ENCODE results near the gene MTERF4. TPM values are rescaled to one million over a fixed set of nuclear protein-coding genes. Genes with fewer than 3 reads are reported as not detected.

Gene MTERF4
- total RNA-seq, 2 experiments from 2014 or later = 33.2 to 36.6 TPM

DNA sequence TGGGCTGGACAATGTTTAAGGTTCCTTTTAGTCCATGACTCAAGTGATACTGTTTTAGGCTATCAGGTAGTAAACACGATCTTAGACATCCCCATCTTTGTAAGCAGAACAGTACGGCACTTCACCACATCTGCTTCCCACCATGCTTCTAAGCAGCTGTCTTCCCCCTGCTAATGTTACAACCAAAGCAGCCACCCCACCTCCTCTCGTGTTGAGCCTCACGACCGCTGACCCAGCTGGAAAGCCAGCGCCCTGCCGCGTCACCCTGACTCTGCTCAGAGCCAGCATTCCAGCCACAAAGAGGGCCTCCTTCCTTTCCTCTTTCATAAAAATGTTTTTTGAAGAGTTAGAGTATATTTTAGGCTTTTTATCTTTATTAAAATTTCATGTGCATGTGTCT lies 9.4 kb downstream of the MTERF4 start:
- ATAC-seq = no peak
- peak overlapping the region; percentile 23 for H3K27ac Mint-ChIP-seq
- no peak overlapping the region for H3K4me3 Mint-ChIP-seq
- TF ChIP-seq, protein P1, sequence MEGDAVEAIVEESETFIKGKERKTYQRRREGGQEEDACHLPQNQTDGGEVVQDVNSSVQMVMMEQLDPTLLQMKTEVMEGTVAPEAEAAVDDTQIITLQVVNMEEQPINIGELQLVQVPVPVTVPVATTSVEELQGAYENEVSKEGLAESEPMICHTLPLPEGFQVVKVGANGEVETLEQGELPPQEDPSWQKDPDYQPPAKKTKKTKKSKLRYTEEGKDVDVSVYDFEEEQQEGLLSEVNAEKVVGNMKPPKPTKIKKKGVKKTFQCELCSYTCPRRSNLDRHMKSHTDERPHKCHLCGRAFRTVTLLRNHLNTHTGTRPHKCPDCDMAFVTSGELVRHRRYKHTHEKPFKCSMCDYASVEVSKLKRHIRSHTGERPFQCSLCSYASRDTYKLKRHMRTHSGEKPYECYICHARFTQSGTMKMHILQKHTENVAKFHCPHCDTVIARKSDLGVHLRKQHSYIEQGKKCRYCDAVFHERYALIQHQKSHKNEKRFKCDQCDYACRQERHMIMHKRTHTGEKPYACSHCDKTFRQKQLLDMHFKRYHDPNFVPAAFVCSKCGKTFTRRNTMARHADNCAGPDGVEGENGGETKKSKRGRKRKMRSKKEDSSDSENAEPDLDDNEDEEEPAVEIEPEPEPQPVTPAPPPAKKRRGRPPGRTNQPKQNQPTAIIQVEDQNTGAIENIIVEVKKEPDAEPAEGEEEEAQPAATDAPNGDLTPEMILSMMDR (IDR thresholded peaks at IDR 0.05) = no peak
- ChIA-PET POLR2A (interaction anchor here (1.0 to 1.8 kb wide), 4 partner anchors 10 to 58 kb away, joined by 3 to 6 read pairs (median 4); partner anchors contain the start of genes MTERF4 and PPP1R7), CTCF (interaction anchor here (0.6 kb wide), 1 partner anchor 13 kb away, joined by 3 read pairs; no protein-coding TSS in a partner anchor)
- no peaks in the 10 kb centered on the region for H3K9me3 Mint-ChIP-seq
- no peaks in the 10 kb centered on the region for H3K27me3 Mint-ChIP-seq
- peaks cover 63% of the 10 kb centered on the region for H3K36me3 Mint-ChIP-seq (ENCODE audit: low read depth)
- H3K4me1 Mint-ChIP-seq (ENCODE audit: low read depth) = peaks cover 48% of the 10 kb centered on the region
- DNase-seq = no peak
- intact Hi-C loops (cut with micrococcal nuclease) = no loop called here

DNA sequence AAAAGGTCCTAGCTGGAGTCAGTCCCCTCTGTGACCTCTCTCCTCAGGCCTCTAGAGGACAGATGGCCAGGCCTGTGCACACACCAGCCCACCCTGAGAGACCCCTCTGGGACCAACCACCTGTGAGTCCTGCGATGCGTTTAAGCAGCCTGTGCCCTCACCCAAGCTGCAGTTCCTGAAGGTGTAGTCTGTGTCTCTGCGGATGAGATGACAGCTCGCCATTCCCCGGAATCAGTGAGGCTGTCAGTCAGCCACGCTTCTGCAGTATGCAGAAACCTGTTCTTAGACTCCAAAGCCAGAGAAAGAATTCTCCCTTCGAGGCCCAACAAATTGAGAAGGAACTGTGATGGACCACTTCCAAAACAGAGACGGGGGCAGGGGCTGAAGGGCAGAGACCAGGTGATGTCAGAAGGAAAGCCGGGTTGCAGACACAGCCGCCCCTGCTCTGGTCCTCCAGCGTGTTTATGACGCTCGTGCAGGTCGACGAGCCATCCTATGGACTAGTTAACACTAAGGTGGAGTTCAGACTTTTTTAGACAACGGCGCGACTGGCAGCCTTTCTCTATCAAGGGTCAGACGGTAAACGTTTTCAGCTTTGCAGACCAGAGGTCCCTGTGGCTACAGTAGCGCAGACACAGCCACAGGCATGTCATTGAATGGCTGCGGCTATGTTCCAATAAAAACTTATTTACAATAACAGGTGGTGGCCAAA lies 10.2 kb downstream of the MTERF4 start:
- H3K4me3 Mint-ChIP-seq = no peak overlapping the region
- ChIA-PET CTCF (interaction anchor here (0.7 kb wide), 1 partner anchor 13 kb away, joined by 3 read pairs; no protein-coding TSS in a partner anchor), POLR2A (interaction anchor here (1.0 to 1.8 kb wide), 4 partner anchors 8 to 59 kb away, joined by 3 to 5 read pairs (median 3); partner anchors contain the start of genes MTERF4 and PPP1R7)
- TF ChIP-seq, protein P1 (IDR thresholded peaks at IDR 0.05) = no peak
- peaks cover 61% of the 10 kb centered on the region for H3K36me3 Mint-ChIP-seq (ENCODE audit: low read depth)
- ATAC-seq (no peak), DNase-seq (no peak)
- intact Hi-C loops (cut with micrococcal nuclease) = no loop called here
- H3K9me3 Mint-ChIP-seq = no peaks in the 10 kb centered on the region
- no peaks in the 10 kb centered on the region for H3K27me3 Mint-ChIP-seq
- H3K27ac Mint-ChIP-seq = peak overlapping the region; percentile 34
- H3K4me1 Mint-ChIP-seq (ENCODE audit: low read depth) = peaks cover 40% of the 10 kb centered on the region

DNA sequence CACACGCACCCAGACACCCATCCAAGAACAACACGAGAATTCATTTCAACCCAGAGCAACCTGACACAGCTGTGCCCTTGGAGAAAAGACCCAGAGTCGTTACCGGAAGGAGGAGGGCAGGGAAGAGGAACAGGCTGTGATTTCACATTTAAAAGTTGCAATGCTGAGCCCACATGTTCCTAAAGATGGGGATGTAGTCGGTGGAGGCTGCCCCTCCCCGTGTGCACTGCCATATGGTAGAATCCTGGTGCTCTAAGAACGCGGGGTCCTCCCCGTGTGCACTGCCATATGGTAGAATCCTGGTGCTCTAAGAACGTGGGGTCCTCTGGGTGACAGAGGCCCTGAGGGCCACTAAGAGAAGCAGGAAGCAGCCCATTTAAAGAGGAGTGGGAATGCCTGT lies 10.9 kb downstream of the MTERF4 start:
- peaks cover 61% of the 10 kb centered on the region for H3K36me3 Mint-ChIP-seq (ENCODE audit: low read depth)
- CTCF ChIA-PET = interaction anchor here (0.7 kb wide), 1 partner anchor 12 kb away, joined by 3 read pairs; no protein-coding TSS in a partner anchor
- DNase-seq = no peak

DNA sequence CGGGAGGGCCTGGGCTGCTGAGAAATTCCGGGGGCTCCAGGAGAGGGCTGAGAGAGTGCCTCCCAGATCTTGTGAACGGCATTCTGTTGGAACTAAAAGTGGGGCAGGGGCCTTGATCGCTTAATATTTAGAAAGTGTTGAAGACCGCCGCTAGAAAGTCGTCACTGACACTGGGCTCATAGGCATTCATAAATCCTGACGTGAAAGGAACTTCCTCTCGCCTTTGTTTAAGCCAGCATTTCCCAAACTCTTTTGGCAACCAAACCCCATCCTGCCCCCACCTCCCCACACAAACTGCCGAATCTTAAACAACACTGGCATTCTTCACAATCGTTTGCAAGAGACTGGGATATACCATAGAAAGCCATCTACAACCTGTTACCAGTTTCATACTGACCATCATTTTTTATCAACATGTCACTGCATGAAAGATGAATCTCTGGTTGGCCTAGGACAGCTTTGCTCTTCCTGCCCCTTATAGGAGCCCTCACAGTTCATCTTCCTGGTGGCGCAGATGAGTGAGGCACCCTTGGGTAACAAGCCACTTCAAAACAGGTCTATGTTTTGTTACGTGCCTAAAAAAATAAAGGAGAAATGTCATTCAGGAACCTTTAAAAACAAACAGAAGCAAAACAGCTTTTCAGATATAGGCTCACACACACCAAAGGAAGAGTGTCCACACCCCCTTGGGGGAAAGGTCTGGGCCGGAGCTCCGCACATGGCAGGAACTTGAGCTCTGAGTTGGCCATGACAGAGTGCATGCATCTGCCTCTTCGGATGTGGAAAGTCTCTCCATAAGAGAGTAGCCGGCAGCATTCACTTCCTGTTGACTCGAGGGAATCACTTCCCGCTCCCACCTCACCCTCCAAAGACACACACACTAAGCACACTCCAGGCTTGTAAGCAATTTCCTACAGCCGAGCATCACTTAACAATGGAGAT lies 13.0 kb downstream of the MTERF4 start:
- ChIA-PET POLR2A (no interaction called here), CTCF (interaction anchor here (3.3 kb wide), 1 partner anchor 11 kb away, joined by 12 read pairs; no protein-coding TSS in a partner anchor)
- intact Hi-C loops (cut with micrococcal nuclease) = loop anchor here (10.0 kb wide), 1 partner anchor 56 kb away; the partner anchor contains the start of gene PASK
- peaks cover 60% of the 10 kb centered on the region for H3K36me3 Mint-ChIP-seq (ENCODE audit: low read depth)
- TF ChIP-seq, protein P1 (IDR thresholded peaks at IDR 0.05) = no peak
- H3K27me3 Mint-ChIP-seq = no peaks in the 10 kb centered on the region
- no peak for ATAC-seq
- H3K4me1 Mint-ChIP-seq (ENCODE audit: low read depth) = peaks cover 18% of the 10 kb centered on the region
- peak overlapping the region; percentile 72 for H3K27ac Mint-ChIP-seq
- no peaks in the 10 kb centered on the region for H3K9me3 Mint-ChIP-seq
- no peak for DNase-seq
- no peak overlapping the region for H3K4me3 Mint-ChIP-seq

More for the DNA sequence above, 10.9 kb downstream of the MTERF4 start:
- ATAC-seq = no peak
- Mint-ChIP-seq H3K9me3 (no peaks in the 10 kb centered on the region), H3K27me3 (no peaks in the 10 kb centered on the region), H3K4me1 (ENCODE audit: low read depth) (peaks cover 33% of the 10 kb centered on the region), H3K4me3 (no peak overlapping the region), H3K27ac (peak overlapping the region; percentile 52)
- TF ChIP-seq, protein P1 (IDR thresholded peaks at IDR 0.05) = no peak
- intact Hi-C loops (cut with micrococcal nuclease) = no loop called here
- POLR2A ChIA-PET = interaction anchor here (1.2 kb wide), 1 partner anchor 9 kb away, joined by 3 read pairs; no protein-coding TSS in a partner anchor

Measured in activated CD8-positive, alpha-beta T cell treated with anti-CD3 and anti-CD28 coated beads for 36 hours (primary cell).